ENCODE results near the gene FAM13A. TPM values are rescaled to one million over a fixed set of nuclear protein-coding genes. Genes with fewer than 3 reads are reported as not detected.

The FAM13A gene
- total RNA-seq, 2 experiments from 2014 or later, result 10.5 TPM

GRCh38 chr4:88788424-88788823 lies 268.6 kb downstream of the FAM13A start:
- no peak overlapping the region for H3K27ac Mint-ChIP-seq
- no peaks in the 10 kb centered on the region for H3K9me3 Mint-ChIP-seq
- H3K36me3 Mint-ChIP-seq, result peaks cover 8% of the 10 kb centered on the region
- no peak overlapping the region for H3K4me3 Mint-ChIP-seq
- ATAC-seq (ENCODE audit: low read depth) (no peak), DNase-seq (no peak)
- POLR2A ChIA-PET, result no interaction called here
- H3K27me3 Mint-ChIP-seq, result peaks cover 3% of the 10 kb centered on the region
- H3K4me1 Mint-ChIP-seq, result peaks cover 7% of the 10 kb centered on the region

DNA sequence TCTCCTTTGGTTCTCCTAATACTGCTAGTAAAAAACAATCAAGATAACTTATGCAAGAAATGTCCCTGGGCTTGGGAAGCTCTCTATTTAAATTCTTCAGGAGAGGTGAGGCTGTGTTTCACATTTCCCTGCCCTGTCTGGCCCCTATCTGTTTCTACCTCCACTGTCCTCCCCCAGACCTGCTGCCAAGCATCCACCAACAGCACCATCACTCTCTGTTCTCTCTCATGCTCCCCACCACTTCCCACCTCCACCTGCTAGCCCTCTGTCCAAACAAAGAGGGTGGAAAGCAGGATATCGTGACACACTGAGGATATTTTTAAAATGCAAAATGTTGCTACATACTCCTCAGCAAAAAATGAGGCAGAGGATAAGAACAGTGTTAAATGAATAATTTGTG lies 271.0 kb downstream of the FAM13A start:
- Mint-ChIP-seq H3K4me1 (no peaks in the 10 kb centered on the region), H3K27ac (no peak overlapping the region), H3K27me3 (peaks cover 3% of the 10 kb centered on the region), H3K36me3 (peaks cover 8% of the 10 kb centered on the region), H3K4me3 (no peak overlapping the region), H3K9me3 (no peaks in the 10 kb centered on the region)
- POLR2A ChIA-PET, result no interaction called here
- ATAC-seq (ENCODE audit: low read depth), result no peak
- DNase-seq, result no peak

- ATAC-seq (ENCODE audit: low read depth), result no peak
- H3K27me3 Mint-ChIP-seq, result no peaks in the 10 kb centered on the region
- POLR2A ChIA-PET, result no interaction called here
- H3K4me1 Mint-ChIP-seq, result no peaks in the 10 kb centered on the region
- H3K9me3 Mint-ChIP-seq, result no peaks in the 10 kb centered on the region
- DNase-seq, result no peak
- H3K27ac Mint-ChIP-seq, result no peak overlapping the region
- no peak overlapping the region for H3K4me3 Mint-ChIP-seq
- peaks cover 10% of the 10 kb centered on the region for H3K36me3 Mint-ChIP-seq
Measured at GRCh38 chr4:88780389-88780788, 276.6 kb downstream of the FAM13A start.

GRCh38 chr4:88779431-88779830 lies 277.6 kb downstream of the FAM13A start:
- POLR2A ChIA-PET, result no interaction called here
- Mint-ChIP-seq H3K4me1 (no peaks in the 10 kb centered on the region), H3K36me3 (peaks cover 19% of the 10 kb centered on the region), H3K27ac (no peak overlapping the region), H3K4me3 (no peak overlapping the region), H3K27me3 (no peaks in the 10 kb centered on the region), H3K9me3 (no peaks in the 10 kb centered on the region)
- ATAC-seq (ENCODE audit: low read depth) (no peak), DNase-seq (no peak)

GRCh38 chr4:88775529-88775928 lies 281.5 kb downstream of the FAM13A start:
- Mint-ChIP-seq H3K4me1 (no peaks in the 10 kb centered on the region), H3K27ac (no peak overlapping the region), H3K4me3 (no peak overlapping the region), H3K9me3 (no peaks in the 10 kb centered on the region), H3K27me3 (peaks cover 6% of the 10 kb centered on the region), H3K36me3 (peaks cover 19% of the 10 kb centered on the region)
- POLR2A ChIA-PET, result no interaction called here
- DNase-seq (no peak), ATAC-seq (ENCODE audit: low read depth) (no peak)

GRCh38 chr4:88775026-88775425 lies 282.0 kb downstream of the FAM13A start:
- H3K4me1 Mint-ChIP-seq, result no peaks in the 10 kb centered on the region
- H3K27ac Mint-ChIP-seq, result no peak overlapping the region
- H3K4me3 Mint-ChIP-seq, result no peak overlapping the region
- ATAC-seq (ENCODE audit: low read depth) (no peak), DNase-seq (no peak)
- peaks cover 15% of the 10 kb centered on the region for H3K36me3 Mint-ChIP-seq
- no peaks in the 10 kb centered on the region for H3K9me3 Mint-ChIP-seq
- POLR2A ChIA-PET, result no interaction called here
- H3K27me3 Mint-ChIP-seq, result peaks cover 6% of the 10 kb centered on the region

DNA sequence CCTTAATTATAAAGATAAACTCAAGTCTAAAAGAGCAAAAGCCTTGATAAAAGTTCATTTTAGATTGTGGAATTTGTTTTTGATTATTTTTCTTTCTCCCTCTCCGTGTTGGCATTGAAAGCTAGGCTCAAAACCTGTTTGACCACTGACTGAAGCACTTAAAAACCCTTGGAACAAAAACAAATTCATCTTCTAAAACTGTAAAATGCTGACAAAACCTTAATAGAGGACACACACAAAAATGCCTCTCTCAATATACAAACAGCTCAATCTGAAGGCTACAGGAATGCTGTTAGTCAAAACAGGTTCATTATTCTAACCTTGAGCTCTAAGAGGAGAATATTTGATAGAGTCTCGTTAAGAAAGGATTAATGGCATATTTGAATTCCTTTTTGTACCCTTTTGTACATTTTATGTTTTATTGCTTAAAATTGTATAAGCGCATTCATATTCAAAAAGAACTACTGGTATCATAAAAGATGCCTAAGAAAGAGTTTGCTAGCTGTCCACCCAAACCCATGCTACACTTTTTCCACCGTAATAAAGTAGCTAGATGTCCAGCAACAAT lies 285.0 kb downstream of the FAM13A start:
- H3K27ac Mint-ChIP-seq, result no peak overlapping the region

DNA sequence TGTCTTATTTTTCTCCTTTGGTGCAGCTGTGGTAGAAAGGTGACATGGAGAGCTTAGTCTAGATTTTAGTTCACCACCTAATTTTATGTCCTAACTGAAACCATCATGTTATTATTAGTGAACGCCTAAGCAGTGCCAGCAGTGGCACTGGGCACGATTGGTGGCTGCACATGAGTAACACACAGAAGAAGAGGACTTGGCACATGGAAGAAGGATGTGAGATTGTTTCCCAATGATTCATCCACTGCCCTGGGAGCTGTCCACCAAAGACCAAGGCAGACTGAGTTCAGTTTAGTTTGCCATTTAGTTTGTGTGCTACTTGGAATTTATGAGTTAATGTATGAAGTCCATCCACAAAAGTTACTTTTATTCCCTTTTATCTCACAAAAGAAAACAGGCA lies 291.3 kb downstream of the FAM13A start:
- ATAC-seq (ENCODE audit: low read depth) (no peak), DNase-seq (no peak)
- Mint-ChIP-seq H3K36me3 (peaks cover 2% of the 10 kb centered on the region), H3K27ac (no peak overlapping the region), H3K4me3 (no peak overlapping the region), H3K27me3 (peaks cover 7% of the 10 kb centered on the region), H3K9me3 (no peaks in the 10 kb centered on the region), H3K4me1 (peaks cover 4% of the 10 kb centered on the region)
- POLR2A ChIA-PET, result no interaction called here

More for the DNA sequence above, 285.0 kb downstream of the FAM13A start:
- DNase-seq (no peak), ATAC-seq (ENCODE audit: low read depth) (no peak)
- Mint-ChIP-seq H3K36me3 (peaks cover 15% of the 10 kb centered on the region), H3K27me3 (peaks cover 6% of the 10 kb centered on the region), H3K4me1 (no peaks in the 10 kb centered on the region), H3K9me3 (no peaks in the 10 kb centered on the region), H3K4me3 (no peak overlapping the region)
- POLR2A ChIA-PET, result no interaction called here

DNA sequence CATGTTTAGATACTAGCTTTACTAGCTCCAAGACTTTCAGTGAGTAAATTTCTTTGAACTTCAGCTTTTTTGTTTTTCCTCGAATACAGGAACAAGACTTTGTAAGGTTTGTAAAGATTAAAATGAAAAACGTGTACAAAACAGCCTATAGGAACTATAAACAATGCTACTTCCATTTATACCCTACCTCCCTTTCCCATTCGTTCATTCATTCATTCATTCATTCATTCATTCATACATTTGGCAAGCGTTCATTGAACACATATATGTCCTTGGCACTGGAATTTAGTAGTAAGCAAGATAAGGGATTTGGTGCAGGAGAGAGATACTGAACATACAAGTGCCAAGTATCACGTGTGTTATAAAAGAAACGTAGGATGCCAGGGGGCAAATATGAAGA lies 293.9 kb downstream of the FAM13A start:
- no peak for DNase-seq
- Mint-ChIP-seq H3K27me3 (peaks cover 7% of the 10 kb centered on the region), H3K36me3 (peaks cover 2% of the 10 kb centered on the region), H3K9me3 (no peaks in the 10 kb centered on the region), H3K4me3 (no peak overlapping the region), H3K27ac (no peak overlapping the region), H3K4me1 (peaks cover 4% of the 10 kb centered on the region)
- POLR2A ChIA-PET, result no interaction called here
- no peak for ATAC-seq (ENCODE audit: low read depth)

GRCh38 chr4:88761861-88762523 lies 295.0 kb downstream of the FAM13A start:
- Mint-ChIP-seq H3K9me3 (no peaks in the 10 kb centered on the region), H3K4me3 (no peak overlapping the region), H3K4me1 (peaks cover 4% of the 10 kb centered on the region), H3K27ac (no peak overlapping the region), H3K27me3 (peaks cover 7% of the 10 kb centered on the region), H3K36me3 (peaks cover 2% of the 10 kb centered on the region)
- no peak for DNase-seq
- POLR2A ChIA-PET, result no interaction called here
- ATAC-seq (ENCODE audit: low read depth), result no peak

DNA sequence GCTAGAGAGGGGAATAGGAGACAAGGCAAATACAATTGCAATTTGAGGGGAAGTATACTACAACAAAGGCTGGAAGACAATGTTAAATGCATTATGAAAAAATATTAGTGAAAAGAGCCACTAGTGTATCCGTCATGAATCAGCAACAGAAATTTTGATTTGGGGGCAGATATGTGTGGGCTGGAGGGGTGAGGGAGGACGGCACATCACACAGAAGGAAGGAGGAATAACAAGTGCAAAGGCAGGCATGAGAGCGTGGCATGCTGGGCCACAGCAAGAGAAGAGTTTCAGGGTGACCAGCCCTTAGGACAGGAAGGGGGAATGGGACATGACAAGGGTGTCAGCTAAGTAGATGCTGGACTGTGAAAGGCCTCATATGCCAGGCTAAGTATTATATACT lies 295.6 kb downstream of the FAM13A start:
- H3K4me3 Mint-ChIP-seq, result no peak overlapping the region
- no peaks in the 10 kb centered on the region for H3K36me3 Mint-ChIP-seq
- ATAC-seq (ENCODE audit: low read depth) (no peak), DNase-seq (no peak)
- POLR2A ChIA-PET, result no interaction called here
- H3K27ac Mint-ChIP-seq, result no peak overlapping the region
- no peaks in the 10 kb centered on the region for H3K9me3 Mint-ChIP-seq
- H3K27me3 Mint-ChIP-seq, result peaks cover 8% of the 10 kb centered on the region
- H3K4me1 Mint-ChIP-seq, result peaks cover 4% of the 10 kb centered on the region

GRCh38 chr4:88759895-88760290 lies 297.1 kb downstream of the FAM13A start:
- peaks cover 5% of the 10 kb centered on the region for H3K27me3 Mint-ChIP-seq
- H3K4me3 Mint-ChIP-seq, result no peak overlapping the region
- no peak overlapping the region for H3K27ac Mint-ChIP-seq
- peaks cover 4% of the 10 kb centered on the region for H3K4me1 Mint-ChIP-seq
- POLR2A ChIA-PET, result no interaction called here
- ATAC-seq (ENCODE audit: low read depth) (no peak), DNase-seq (no peak)
- no peaks in the 10 kb centered on the region for H3K36me3 Mint-ChIP-seq
- no peaks in the 10 kb centered on the region for H3K9me3 Mint-ChIP-seq

GRCh38 chr4:88759039-88759894 lies 297.7 kb downstream of the FAM13A start:
- POLR2A ChIA-PET, result no interaction called here
- H3K4me1 Mint-ChIP-seq, result peaks cover 4% of the 10 kb centered on the region
- DNase-seq, result no peak
- H3K9me3 Mint-ChIP-seq, result no peaks in the 10 kb centered on the region
- no peak overlapping the region for H3K27ac Mint-ChIP-seq
- no peak overlapping the region for H3K4me3 Mint-ChIP-seq
- peaks cover 5% of the 10 kb centered on the region for H3K27me3 Mint-ChIP-seq
- ATAC-seq (ENCODE audit: low read depth), result no peak
- H3K36me3 Mint-ChIP-seq, result no peaks in the 10 kb centered on the region

GRCh38 chr4:88758264-88758663 lies 298.7 kb downstream of the FAM13A start:
- H3K4me1 Mint-ChIP-seq, result peaks cover 4% of the 10 kb centered on the region
- H3K4me3 Mint-ChIP-seq, result no peak overlapping the region
- H3K36me3 Mint-ChIP-seq, result no peaks in the 10 kb centered on the region
- no peaks in the 10 kb centered on the region for H3K9me3 Mint-ChIP-seq
- POLR2A ChIA-PET, result no interaction called here
- no peak overlapping the region for H3K27ac Mint-ChIP-seq
- no peak for ATAC-seq (ENCODE audit: low read depth)
- peaks cover 4% of the 10 kb centered on the region for H3K27me3 Mint-ChIP-seq
- no peak for DNase-seq

All from activated naive CD8-positive, alpha-beta T cell treated with anti-CD3 and anti-CD28 coated beads, Interleukin-2, amount 10 ng/mL, durations not matched to agents 7 days and 5 days (primary cell).